ENCODE measurements around the gene IBTK.
"Not testable (repeated sequence)": the region's sequence is repeated elsewhere in the genome, so short reads cannot be mapped to it uniquely, and the experiment has no call there.

The IBTK gene, protein sequence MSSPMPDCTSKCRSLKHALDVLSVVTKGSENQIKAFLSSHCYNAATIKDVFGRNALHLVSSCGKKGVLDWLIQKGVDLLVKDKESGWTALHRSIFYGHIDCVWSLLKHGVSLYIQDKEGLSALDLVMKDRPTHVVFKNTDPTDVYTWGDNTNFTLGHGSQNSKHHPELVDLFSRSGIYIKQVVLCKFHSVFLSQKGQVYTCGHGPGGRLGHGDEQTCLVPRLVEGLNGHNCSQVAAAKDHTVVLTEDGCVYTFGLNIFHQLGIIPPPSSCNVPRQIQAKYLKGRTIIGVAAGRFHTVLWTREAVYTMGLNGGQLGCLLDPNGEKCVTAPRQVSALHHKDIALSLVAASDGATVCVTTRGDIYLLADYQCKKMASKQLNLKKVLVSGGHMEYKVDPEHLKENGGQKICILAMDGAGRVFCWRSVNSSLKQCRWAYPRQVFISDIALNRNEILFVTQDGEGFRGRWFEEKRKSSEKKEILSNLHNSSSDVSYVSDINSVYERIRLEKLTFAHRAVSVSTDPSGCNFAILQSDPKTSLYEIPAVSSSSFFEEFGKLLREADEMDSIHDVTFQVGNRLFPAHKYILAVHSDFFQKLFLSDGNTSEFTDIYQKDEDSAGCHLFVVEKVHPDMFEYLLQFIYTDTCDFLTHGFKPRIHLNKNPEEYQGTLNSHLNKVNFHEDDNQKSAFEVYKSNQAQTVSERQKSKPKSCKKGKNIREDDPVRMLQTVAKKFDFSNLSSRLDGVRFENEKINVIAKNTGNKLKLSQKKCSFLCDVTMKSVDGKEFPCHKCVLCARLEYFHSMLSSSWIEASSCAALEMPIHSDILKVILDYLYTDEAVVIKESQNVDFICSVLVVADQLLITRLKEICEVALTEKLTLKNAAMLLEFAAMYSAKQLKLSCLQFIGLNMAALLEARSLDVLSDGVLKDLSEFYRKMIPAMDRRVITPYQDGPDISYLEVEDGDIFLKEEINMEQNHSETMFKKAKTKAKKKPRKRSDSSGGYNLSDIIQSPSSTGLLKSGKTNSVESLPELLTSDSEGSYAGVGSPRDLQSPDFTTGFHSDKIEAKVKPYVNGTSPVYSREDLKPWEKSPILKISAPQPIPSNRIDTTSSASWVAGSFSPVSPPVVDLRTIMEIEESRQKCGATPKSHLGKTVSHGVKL (N-terminal part only)

DNA sequence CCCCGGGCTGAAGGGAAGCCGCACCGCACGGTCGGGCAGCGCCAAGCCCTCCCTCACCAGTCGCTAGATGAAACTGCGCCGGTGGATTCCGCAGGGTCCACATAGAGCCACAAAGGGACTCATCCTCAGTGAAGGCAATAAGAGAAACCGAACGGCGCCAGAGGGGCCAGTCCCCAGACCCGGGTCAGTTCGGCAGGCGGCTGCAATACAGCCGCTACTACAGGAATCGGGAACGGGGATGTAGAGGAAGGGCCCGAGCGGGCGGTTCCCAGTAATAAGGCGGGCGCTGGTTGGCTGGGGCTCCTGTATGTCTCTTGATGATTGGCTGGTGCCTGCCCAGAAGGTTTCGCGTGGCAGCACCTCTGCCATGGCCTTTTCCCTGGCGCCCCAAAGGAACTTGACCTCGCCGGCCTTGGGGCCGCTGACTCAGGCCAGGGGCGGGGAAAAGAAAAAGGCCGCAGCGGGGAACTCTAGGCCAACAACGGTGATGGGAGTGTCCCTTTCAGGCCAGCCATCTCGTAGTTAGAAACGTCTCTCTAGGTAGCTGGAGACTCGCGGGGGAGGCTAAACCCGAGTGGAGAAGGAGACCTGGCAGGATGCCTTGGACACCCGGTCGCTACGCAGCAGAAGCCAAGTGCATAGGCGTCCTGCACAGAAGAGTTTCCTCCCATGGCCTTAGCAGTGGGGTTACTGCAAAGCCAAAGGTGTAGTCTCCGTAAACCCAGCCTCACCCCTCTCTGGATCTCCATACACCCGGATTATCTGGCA, at the start of gene IBTK:
Gene IBTK, minus strand, starts transcription at position 240 of the 768 bp plus-strand sequence. CDS start 7,258 bp downstream, outside the sequence.
- peak; percentile 96 for DNase-seq (ENCODE audit: low spot score)

DNA sequence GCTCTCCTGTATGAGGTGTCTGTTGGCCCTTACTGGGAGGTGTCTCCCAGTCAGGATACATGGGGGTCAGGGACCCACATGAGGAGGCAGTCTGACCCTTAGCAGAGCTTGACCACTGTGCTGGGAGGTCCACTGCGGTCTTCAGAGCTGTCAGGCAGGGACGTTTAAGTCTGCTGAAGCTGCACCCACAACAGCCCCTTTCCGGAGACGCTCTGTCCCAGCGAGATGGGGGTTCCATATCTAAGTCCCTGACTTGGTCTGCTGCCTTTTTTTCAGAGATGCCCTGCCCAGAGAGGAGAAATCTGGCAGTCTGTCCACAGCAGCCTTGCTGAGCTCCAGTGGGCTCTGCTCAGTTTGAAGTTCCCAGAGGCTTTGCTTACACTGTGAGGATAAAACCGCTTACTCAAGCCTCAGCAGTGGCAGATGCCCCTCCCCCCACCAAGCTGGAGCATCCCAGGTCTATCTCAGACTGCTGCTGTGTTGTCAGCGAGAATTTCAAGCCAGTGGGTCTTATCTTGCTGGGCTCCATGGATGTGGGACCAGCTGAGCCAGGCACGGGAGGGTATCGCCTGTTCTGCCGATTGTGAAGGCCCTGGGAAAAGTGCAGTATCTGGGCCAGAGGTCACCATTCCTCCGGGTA, 36.3 kb upstream of the IBTK start:
- DNase-seq (ENCODE audit: low spot score), result no peak

DNA sequence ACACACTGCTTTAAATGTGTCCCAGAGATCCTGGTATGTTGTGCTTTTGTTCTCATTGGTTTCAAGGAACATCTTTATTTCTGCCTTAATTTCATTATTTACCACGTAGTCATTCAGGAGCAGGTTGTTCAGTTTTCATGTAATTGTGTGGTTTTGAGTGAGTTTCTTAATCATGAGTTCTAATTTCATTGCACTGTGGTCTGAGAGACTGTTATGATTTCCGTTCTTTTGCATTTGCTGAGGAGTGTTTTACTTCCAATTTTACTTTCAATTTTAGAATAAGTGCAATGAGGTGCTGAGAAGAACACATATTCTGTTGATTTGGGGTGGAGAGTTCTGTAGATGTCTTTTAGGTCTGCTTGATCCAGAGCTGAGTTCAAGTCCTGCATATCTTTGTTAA, 34.0 kb upstream of the IBTK start:
- DNase-seq (ENCODE audit: low spot score), result not testable (repeated sequence)

DNA sequence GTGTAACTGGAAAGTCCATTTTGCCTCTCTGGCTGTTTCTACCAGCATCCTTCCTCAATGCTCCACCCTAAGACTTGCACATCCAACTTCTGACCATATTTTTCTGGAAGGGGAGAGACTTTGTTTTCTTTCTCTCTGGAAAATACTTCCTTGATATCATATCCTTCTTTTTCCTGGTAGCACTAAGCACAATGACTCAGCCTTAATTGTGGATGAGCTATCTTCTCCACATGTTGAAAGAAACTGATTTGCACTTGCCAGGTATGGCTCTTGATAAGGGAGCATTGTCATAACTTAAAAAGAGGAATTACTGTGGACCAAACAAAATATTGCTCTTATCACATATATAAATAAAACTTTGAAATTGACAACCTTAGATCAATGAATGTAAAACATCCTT, 30.1 kb upstream of the IBTK start:
- DNase-seq (ENCODE audit: low spot score), result no peak

DNA sequence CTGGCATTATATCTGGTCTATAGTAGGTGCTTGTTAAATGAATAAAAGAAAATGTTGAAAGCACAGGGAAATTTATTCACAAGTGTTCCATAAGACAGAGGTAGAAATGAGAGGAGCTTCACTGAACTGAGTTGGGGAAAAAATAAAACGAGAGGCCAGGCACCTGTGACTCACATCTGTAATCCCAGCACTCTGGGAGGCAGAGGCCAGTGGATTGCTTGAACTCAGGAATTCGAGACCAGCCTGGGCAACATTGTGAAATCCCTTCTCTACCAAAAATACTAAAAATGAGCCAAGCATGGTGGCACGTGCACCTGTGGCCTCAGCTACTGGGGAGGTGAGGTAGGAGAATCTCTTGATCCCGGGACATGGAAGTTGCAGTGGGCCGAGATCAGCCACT, 28.1 kb upstream of the IBTK start:
- DNase-seq (ENCODE audit: low spot score), result no peak

DNA sequence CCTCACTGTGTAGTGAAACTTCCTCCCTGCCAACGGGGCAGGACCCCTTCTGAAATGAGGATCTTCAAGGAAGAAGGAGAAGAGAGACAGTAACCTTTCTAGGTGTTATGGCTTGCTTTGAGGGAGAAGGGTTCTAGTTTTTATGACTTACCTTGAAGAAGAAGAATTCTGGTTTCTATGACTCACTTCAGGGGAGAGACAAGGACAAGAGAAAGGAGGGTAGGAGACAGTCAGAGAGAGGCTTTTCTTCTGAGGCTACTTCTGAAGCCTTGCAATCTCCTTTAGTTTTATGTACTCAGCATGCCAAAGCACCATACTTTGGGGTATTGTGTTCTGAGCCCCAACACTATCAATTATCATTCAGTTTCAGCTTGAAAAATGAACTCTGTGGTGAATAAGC, 25.8 kb upstream of the IBTK start:
- DNase-seq (ENCODE audit: low spot score), result no peak

DNA sequence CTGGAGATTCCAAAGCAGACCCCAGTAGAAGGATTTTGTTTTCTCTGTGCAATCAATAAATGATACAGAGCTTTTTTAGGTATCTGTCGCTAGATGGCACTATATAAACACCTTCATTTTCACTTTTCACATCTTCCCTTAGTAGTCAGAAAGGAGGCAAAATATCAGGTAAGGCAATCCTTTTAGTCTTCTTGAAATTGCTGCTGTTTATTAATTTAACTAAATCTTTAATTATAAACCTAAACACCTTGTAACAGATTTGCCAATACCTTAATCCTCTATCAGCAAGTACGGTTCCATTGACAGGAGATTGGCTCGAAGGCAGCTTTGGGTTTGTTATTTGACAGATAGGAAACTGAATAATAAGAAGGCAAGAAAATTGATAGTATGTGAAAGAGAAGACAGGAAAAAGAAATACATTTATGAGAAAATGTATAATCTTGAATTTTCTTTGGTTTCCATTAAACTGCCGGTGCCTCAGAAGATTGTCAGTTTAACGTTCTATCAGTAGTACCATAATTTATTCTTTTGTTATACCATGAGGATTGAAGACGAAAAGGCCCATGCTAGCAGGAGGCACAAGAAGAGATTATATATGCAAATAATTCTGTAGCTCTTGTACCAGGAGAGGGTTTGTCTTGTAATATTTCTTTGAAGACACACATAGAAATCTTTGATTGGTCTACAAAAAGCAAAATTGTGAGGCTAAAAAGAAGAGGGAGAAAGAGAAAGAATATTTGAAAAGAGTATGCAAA, 23.5 kb upstream of the IBTK start:
- DNase-seq (ENCODE audit: low spot score), result peak; percentile 41

DNA sequence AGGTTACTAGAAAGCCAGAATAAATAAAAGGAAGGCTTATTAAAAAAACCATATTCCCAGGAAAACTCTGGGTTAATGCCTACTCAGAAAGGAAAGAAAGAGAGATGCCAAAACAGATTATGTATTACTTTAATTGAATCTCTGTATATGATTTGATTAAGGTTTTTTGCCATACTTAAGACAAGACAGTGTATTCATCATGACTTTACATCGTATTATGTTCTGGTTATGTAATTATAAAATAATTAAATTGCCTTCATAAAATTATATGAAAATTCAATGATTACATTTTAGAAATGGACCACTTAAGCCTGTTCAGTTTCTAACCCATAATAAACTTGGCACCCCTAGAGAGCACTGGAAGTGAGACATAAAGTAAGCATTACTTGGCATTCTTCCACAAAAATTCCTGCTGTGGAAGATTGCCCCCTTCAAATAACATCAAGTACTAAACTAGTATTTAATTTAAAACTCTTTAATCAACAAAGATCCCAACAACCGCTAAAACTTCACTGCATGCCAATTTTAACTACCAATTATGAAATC, 20.8 kb upstream of the IBTK start:
- no peak for DNase-seq (ENCODE audit: low spot score)

DNA sequence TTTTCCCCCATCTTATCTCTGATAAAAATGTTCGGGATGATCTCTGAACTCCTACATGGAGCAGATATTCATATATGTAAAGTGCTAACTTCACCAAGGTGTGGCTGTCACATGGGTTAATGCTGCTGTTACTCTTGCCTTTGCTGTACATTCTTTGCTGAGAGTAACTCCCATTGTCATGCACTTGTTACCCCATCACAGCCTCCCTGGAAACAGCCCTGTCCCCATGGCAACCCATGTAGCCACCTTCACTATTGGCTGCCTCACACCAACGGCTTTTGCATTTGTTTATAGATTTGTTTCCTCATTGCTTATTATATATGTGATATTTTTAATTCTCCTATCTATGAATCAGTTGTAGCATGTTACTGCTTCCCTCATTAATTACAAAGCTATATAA, 17.3 kb upstream of the IBTK start:
- DNase-seq (ENCODE audit: low spot score), result no peak

DNA sequence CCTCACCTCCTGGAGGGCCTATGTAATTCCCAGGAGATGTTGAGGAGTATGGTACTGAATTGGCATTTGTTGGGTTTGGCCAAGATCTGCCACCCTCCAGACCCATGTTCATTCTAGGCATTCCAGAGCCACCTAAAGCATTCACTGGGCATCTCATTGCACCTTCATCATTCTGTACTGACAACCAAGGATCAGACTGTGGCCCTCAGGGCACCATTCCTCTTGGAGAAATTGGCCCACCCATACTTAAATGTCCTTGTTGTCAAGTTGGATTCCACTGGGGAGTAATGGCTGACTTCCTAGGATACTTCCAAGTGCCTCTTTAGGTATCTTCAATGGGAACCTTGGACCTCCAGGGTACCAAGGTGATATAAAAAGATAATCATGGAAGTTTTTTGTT, 16.8 kb upstream of the IBTK start:
- DNase-seq (ENCODE audit: low spot score), result no peak

DNA sequence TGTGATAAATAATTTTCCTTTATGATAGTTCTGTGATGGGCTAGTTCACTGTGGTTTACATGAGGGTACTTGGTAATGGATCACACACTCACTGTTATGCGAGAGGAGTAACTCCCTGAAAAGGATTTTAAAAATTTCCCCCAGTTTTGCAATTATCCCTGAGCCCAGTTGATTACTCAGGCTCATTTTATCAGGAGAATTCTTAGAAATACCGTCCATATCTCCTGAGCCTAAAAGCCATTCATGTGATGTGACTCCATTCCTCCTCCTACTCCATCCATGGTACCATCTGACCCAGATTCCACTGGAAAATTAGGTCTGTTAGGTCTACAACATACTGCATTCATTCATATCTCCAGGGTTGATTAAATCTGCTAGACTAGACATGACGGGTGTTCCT, 16.4 kb upstream of the IBTK start:
- DNase-seq (ENCODE audit: low spot score), result no peak

DNA sequence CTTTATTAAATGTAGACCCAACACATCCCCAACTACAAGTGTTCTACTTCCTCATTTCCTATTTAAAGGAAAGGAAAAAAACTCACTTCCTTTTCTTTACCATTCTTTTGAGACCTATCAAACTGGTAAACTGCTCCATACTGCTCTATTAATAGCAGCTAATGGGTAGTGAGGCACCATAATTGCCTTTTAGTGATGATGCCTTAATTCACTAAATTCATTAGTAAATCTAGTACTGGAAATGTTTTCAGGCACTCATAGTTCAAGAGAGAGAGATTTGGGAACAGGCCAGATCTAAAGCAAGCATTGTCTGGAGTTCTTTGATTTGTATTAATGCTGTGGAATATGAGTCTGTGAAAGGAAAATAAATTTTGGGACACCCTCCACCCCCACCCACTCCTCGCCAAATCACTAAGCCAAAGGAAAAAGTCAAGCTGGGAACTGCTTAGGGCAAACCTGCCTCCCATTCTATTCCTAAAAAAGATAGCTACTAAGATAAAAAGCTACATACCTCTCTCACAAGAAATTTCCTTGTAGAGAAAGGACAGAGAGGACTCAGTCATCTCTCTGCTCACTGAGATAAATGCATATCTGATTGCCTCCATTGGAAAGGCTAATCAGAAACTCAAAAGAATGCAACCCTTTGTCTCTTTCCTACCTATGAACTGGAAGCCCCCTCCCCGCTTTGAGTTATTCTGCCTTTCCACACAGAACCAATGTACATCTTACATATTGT, 13.6 kb upstream of the IBTK start:
- DNase-seq (ENCODE audit: low spot score), result no peak

DNA sequence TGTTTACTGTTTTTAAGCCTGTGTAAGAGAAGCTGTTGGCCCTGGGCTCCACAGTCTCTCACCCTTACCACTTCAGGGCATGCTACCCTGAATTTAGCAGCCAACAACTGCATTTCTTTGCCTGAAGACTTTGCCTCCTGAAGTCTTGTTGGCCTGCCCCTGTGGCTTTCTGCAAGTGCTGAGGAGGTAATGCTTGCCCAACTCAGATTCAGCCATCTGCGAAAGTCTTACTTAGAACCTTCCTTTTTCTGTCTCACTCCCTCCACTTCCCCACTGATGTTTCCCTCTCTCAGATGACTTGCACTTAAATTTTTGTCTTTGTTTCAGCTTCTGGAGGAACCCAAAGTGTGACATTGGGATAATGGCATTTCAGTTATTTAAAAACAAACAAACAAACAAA, 11.8 kb upstream of the IBTK start:
- no peak for DNase-seq (ENCODE audit: low spot score)

DNA sequence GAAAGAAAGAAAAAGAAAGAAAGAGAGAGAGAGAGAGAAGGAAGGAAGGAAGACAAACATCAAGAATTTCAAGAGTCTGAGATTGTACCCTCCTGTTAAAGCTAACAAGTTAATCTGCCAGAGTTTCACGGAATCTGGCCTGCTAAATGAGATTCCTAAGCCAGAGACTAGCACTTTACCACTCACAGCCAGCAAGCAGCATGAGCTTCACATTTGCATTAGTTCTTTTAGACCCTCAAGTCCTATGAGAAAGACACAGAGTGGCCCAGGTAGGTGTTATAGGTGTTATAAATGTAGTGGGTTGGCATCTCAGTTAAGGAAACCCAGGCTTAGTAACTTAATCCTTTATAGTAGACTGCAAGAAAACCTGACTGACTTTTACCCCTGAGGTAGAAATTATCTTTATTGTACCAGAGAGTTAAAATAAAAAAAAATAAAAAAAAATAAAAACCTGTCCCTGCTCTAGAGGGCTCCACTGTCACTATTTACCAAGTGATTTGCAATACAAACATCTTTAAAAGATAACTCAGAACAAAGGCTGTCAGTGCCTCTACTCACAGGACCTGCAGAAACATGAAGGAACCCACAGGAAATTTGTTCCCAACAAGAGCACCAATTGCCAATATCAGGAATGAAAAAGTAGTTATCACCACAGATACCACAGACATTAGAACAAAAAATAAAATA, 9.7 kb upstream of the IBTK start:
- DNase-seq (ENCODE audit: low spot score), result no peak

DNA sequence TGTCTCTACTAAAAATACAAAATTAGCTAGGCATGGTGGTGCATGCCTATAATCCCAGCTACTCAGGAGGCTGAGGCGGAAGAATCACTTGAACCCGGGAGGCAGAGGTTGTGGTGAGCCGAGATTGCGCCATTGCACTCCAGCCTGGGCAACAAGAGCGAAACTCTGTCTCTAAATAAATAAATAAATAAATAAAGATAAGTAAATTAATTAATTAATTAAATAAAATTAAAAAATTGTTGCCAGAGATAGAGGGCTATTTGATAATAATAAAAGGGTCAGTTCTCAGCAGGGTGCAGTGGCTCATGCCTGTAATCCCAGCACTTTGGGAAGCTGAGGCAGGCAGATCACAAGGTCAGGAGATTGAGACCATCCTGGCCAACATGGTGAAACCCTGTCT, 7.2 kb upstream of the IBTK start:
- not testable (repeated sequence) for DNase-seq (ENCODE audit: low spot score)

DNA sequence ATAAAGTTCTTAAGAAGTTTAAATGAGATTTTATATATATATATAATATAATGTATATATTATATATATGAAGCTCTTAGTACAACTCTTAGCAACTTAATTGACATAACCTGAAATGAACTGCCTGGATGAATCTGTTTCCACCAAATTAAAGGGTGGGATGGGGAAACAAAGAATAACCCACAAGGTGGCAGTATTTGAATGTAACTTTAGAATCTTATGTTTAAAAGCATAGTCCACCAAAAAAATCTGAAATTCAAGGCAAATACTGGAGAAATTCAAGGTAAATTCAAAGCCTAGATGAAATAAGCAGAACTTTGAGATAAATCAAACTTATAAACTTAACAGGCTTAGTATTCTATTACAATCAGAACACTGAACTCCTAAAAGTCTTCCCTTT, 4.4 kb upstream of the IBTK start:
- peak; percentile 32 for DNase-seq (ENCODE audit: low spot score)

DNA sequence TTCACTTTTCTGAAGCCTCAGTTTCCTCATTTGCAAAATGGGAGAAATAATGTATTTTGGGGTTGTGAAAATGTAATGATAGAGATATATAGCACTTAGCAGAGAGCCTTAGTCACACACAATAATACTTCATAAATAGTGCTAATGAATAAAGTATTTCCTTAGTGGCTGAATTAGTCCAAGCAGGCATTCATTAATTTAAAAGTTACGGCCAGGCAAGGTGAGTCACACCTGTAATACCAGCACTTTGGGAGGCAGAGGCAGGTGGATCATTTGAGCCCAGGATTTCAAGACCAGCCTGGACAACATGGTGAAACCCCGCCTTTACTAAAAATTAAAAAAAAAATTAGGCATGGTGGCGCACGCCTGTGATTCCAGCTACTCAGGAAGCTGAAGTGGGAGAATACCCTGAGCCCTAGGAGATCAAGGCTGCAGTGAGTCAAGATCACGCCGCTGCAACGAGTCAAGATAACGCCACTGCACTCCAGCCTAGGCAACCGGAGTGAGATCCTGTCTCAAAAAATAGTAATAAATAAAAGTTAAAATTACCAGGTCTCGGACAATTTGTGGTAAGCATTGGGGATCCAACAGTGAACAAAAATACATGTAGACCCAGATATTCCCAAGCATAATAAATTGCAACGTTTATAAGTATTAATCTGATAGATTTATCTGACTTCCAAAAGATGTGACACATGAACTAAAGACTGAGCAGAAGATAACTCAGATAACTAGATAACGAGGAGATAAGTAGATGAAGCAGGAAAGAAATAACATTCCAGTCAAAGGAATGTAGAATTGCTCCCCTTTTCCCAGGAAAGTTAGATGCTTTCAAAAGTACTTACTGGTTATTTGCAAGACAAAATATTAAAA, 2.1 kb upstream of the IBTK start:
- no peak for DNase-seq (ENCODE audit: low spot score)

DNA sequence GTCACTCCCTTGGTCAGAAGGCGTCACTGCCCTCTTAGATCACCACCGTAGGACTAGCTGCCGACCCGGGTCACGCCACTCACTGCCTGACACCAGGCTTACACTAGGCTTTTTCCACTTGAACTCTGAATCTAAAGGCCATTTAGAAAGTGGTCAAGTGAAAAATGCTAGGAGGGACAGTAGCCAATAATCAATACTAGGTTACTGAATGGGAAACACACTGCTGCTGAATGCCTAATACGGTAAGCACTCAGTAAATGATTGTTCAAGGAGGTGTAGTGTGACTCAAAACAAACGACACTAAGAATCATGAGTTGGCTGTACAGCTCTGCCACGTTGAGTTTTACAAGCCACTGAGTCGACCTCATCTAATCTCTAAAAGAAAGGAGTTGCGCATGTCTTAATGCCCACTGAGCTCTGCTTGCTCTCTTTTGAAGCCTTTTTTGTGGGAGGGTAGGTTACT, 760 bp upstream of the IBTK start:
- DNase-seq (ENCODE audit: low spot score), result no peak
